ENCODE data around the gene ANKRD12.

Gene ANKRD12

DNA sequence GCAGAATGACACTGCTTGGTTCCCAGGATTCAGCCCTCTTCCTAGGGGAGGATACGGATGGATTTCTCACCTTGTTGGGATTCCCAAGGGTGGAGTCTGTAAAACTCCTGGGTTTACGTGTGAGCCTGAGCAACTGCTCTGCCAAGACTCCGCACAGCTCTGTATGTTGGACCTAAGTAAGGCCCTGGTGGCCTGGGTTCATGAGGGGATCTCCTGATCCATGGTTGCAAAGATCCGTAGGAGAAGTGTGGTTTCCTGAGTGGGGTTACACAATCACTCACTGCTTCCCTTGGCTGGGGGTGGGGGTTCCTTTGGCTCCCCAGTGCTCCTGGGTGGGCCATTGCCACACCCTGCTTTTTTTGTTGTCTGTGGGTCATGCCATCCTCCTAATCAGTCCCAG lies 37.7 kb downstream of the ANKRD12 start:
- no peak overlapping the region for H3K4me3 ChIP-seq (ENCODE audit: low read depth, low read length)
- DNase-seq (ENCODE audit: low read depth) = no peak
- TF ChIP-seq, protein P1, sequence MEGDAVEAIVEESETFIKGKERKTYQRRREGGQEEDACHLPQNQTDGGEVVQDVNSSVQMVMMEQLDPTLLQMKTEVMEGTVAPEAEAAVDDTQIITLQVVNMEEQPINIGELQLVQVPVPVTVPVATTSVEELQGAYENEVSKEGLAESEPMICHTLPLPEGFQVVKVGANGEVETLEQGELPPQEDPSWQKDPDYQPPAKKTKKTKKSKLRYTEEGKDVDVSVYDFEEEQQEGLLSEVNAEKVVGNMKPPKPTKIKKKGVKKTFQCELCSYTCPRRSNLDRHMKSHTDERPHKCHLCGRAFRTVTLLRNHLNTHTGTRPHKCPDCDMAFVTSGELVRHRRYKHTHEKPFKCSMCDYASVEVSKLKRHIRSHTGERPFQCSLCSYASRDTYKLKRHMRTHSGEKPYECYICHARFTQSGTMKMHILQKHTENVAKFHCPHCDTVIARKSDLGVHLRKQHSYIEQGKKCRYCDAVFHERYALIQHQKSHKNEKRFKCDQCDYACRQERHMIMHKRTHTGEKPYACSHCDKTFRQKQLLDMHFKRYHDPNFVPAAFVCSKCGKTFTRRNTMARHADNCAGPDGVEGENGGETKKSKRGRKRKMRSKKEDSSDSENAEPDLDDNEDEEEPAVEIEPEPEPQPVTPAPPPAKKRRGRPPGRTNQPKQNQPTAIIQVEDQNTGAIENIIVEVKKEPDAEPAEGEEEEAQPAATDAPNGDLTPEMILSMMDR (IDR thresholded peaks at IDR 0.05; ENCODE audit: low read depth, low read length, missing control alignments) = no peak

DNA sequence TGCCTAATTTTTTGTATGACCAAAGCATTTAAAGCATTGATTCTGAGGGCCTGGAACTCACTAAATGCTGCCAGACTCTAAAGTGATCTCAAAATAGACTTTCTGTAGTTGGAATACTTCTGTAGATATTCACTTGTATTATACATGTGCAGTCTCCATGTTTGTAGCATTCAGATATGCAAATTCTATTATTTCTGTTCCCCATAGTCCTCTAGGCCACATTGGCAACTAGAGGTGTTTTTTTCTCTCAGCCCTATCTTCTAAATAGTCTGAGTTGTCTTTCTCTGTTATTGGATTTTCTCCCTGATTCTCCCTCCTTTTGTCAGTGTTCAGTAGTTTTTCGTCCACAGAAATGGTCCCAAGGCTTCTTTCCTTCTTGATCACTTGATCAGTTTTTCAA lies 38.5 kb downstream of the ANKRD12 start:
- no peak for DNase-seq (ENCODE audit: low read depth)

DNA sequence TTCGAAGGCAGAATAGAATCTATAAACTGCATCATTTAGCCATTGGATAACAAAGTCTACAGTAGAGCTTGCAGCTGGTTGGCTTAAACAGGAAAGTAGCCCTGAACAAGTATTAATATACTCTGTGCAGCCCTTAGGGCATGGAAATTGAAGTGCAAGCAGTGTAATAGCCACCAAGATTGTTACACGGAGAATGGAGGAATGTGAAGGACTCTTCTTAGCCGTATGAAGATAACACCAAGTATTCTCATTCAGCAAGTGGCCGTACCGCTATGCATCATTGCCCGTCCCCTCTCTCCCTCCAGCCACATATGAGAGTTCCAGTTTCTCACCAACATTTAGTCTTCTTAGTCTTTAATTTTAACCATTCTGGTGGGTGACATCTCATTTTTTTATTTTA lies 40.5 kb downstream of the ANKRD12 start:
- TF ChIP-seq, protein P1 (IDR thresholded peaks at IDR 0.05; ENCODE audit: low read depth, low read length, missing control alignments) = no peak
- no peak overlapping the region for H3K4me3 ChIP-seq (ENCODE audit: low read depth, low read length)
- DNase-seq (ENCODE audit: low read depth) = no peak

More for the DNA sequence above, 38.5 kb downstream of the ANKRD12 start:
- TF ChIP-seq, protein P1 (IDR thresholded peaks at IDR 0.05; ENCODE audit: low read depth, low read length, missing control alignments) = no peak
- no peak overlapping the region for H3K4me3 ChIP-seq (ENCODE audit: low read depth, low read length)

DNA sequence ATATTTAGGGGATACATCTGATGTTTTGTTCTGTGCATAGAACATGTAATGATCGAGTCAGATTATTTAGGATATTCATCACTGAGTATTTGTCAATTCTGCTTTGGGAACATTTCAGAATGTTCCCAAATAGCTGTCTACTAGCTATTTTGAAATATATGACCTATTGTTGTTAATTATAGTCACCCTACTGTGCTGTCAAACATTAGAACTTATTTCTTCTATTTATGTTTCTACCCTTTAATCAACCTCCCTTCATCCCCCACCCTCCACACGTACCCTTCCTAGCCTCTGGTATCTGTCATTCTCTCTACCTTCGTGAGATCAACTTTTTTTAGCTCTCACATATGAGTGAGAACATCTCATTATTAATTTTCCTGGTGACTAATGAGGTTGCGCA lies 40.9 kb downstream of the ANKRD12 start:
- DNase-seq (ENCODE audit: low read depth) = no peak
- TF ChIP-seq, protein P1 (IDR thresholded peaks at IDR 0.05; ENCODE audit: low read depth, low read length, missing control alignments) = no peak
- no peak overlapping the region for H3K4me3 ChIP-seq (ENCODE audit: low read depth, low read length)

DNA sequence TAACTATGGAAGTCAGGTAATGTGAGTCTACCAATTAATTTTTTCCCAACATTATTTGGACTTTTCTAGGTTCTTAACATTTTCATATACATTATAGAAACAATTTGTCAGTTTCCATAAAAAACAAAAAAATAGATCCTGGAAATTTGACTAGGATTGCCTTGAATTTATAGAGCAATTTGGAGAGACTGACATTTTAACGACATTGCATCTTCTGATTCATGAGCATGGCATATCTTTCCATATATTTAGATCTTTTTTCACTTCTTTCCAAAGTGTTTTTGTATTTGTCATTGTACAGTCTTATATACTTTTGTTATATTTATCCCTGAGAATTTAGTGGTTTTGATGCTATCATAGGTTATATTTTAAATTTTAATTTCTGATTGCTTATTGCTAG lies 42.0 kb downstream of the ANKRD12 start:
- TF ChIP-seq, protein P1 (IDR thresholded peaks at IDR 0.05; ENCODE audit: low read depth, low read length, missing control alignments) = no peak
- no peak for DNase-seq (ENCODE audit: low read depth)
- H3K4me3 ChIP-seq (ENCODE audit: low read depth, low read length) = no peak overlapping the region

DNA sequence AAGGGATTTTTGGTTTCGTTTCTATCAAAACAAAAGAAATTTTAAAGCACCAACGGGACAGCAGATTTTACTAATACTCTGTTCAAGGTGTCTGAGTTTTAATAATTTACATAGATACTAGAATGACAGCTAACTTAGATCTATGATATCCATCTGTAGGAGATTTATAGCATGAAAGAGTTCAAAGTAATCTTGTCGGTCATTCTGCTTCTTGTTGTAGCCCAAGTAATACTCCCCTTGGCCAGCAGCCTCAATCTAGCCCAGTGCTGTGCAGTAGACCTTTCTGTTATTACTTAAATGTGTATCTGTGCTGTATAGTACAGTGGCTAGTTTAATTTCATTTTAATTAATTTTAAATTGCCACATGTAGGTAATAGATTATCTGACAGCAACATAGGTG lies 44.7 kb downstream of the ANKRD12 start:
- TF ChIP-seq, protein P1 (IDR thresholded peaks at IDR 0.05; ENCODE audit: low read depth, low read length, missing control alignments) = no peak

DNA sequence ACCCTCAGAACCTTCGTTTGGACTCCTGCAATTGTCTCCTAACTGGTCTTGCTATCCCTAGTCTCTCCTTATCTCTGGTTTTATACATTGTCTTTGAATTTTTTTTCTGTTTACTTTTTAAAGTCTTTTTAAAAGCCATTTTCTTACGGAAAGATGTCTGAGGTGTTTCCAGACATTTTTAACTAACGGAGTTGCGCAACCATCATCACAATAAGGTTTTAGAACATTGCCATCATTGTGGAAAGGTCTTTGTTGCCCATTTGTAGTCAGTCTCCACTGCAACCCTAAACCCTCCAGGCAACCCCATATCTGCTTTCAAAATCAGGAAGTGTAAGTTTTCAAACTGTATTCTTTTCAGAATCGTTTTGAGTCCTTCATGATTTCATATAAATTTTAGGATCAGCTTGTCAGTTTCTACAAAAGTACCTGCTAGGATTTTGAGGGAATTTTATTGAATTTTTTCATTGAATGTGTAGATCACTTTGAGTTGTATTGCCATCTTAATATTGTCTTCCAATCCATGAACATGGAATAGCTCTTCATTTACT lies 46.3 kb downstream of the ANKRD12 start:
- no peak overlapping the region for H3K4me3 ChIP-seq (ENCODE audit: low read depth, low read length)
- TF ChIP-seq, protein P1 (IDR thresholded peaks at IDR 0.05; ENCODE audit: low read depth, low read length, missing control alignments) = no peak
- DNase-seq (ENCODE audit: low read depth) = no peak

More for the DNA sequence above, 44.7 kb downstream of the ANKRD12 start:
- DNase-seq (ENCODE audit: low read depth) = no peak
- H3K4me3 ChIP-seq (ENCODE audit: low read depth, low read length) = no peak overlapping the region
